HG02763 (cell line): ENCODE results near the gene MALL.
"Not testable (repeated sequence)": the region's sequence is repeated elsewhere in the genome, so short reads cannot be mapped to it uniquely, and the experiment has no call there.

Experiments used
- ATAC-seq: cut with Tn5 transposase; IDR thresholded peaks from one replicate; pipeline ENCODE4 v1.9.1; 2021; ENCODE audit warnings: mild to moderate bottlenecking, moderate library complexity; ENCODE audit not compliant: unreplicated experiment

The MALL gene

GRCh38 chr2:110121052-110121334 is 5.4 kb upstream of the MALL start:
- ATAC-seq = no peak

DNA sequence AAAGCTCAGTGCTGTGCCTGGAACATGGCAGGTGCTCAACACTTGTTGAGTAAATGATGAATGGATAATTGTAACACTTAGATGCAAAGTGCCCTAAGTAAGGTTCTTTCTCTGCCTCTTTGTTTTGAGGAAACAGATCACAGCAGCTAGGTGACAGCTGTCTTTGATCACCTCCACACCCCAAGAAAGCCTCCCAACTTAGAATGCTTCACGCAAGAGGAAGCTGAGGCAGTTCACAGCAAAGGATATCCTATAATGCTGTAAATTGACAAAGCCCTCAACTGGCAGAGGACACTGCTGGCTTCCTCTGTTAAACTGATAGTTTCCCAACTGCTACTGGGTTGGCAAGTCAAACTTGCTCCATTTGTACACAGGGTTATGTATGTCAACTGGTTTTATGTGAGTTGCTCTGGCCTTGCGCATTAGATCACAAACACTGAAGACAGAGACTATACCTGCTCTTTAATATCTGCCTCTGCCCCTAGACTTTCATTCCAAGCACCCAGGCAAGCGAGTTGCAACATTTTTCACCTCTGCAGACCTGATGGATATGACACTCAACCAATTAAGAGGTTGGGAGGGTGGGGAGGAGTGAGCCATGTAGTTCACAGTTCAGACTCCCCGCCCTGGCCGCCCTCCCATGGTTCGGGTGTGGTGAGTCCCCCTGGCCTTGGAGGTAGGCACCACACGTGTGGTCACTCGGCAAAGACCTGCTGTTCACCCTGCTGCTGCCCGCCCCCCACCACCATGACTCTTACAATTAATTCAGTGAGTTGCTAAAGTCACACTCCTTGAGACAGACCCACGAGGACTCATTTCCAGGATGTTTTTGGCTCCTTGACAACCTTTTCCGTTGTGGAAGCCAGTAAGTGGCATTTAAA is 4.8 kb upstream of the MALL start:
- no peak for ATAC-seq

GRCh38 chr2:110116033-110116710 is 550 bp upstream of the MALL start:
- no peak for ATAC-seq

GRCh38 chr2:110114831-110115255 is 779 bp downstream of the MALL start:
- no peak for ATAC-seq

DNA sequence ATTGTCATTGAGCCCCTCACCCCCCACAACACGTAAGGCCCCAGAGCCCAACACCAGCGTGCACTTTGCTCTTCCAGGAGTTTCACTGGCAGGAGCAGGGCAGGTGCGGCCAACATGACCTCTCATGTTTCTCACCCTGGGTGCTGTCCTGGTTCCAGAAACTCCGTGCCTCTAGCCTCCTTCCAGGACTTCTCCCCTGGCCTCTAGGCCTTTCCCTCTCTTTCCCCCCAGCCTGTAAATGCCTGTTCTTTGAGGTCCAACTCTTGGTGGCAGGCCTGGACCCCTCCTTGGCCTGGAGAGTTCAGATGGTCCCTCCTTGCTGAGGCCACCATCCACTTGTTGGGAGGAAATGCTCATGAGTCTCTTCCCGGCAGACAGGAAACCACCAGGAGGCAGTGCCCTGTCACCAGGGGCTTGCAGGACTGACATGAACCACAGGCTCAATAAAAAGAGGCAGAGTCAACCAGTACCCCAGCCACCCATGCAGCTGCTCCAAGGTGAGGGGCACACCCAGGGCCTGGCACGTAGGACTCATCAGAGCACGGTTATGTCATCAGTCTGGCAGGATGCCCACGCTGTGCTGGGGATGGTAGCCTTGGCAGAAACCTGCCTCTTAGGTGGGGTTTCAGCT is 1.5 kb downstream of the MALL start:
- no peak for ATAC-seq

- ATAC-seq = not testable (repeated sequence)
These were observed 7.3 kb downstream of the MALL start for GRCh38 chr2:110108291-110108690.

GRCh38 chr2:110107092-110108079 is 8.2 kb downstream of the MALL start:
- ATAC-seq = no peak

- ATAC-seq = no peak
These were observed 9.0 kb downstream of the MALL start for GRCh38 chr2:110106642-110107041.

- ATAC-seq = no peak
These were observed 9.8 kb downstream of the MALL start for GRCh38 chr2:110105608-110106467.

GRCh38 chr2:110105183-110105582 is 10.4 kb downstream of the MALL start:
- ATAC-seq = no peak

DNA sequence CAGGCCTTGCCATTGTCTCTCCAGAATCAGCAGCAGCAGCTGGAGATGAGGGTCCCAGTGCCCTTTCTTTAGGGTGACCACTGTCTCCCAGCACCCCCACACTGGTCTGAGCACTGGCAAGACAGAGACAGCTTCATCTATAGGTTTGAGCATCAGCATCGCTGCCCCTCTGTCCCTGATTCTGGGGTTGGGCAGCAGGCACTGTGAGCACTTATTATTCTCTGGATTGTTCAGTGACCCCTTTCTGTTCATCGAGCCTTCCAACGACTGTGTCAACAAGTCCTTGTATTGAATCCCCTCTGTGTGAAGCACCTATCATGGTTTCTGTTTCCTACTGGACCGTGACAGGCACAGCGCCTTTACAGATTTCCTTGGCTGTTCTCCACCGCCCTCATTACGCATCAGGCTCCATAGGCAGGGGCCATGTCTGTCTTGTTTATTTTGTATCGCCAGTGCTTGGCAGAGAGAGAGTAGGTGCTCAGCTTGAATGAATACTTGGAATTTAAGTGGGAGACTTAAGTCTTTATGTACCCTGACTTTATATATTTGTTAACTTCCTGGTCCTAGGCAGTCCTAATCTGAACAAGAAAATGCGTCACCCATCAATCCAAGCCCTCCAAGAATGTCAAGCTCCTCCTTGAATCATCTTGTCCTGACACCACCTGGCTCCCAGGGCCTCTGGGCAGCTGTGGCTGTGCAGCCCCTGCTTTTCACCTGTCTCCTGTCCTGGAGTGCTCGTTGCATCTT is 11.4 kb downstream of the MALL start:
- no peak for ATAC-seq

GRCh38 chr2:110103061-110103961 is 12.3 kb downstream of the MALL start:
- no peak for ATAC-seq

DNA sequence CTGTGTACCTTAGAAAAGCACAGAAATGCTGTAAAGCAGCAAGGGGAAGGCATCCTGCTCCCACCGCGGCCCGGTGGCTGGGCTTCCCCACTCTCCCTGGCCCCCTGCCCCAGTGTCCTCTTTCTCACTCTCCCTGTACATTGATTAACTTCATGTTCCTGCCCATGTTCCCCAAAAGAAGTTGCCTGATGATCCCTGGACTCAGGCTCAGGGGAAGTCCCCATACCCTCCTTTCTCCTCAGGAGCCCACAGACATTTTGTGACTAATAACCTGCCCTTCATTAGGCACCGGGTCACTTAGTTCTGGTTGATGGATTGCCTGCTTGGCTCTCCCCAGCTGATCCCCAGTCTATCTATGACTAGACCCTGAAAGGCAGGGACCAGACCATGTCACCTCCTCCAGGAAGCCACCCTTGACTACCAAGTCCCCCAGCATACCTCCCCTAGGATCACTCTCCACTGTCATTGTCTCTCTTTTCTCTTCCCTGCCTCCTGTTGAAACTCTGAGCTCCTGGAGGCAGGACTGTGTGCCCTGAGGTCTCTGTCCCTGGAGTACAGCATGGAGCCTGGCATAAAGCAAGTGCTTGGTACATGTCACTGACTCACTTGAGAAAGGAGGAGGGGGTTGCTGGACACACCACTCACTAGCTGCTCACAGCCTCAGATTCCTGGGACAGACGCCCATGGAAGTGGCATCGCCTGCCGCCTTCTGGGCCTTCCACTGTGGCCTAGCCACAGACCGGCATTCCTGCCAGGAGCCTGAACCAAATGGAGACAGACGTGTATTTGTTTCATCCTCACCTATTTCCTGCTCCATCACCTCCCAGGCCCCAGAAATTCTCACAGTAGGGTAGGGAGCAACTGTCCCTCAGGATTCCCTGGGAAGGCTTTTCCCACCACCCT is 13.5 kb downstream of the MALL start:
- ATAC-seq = no peak

DNA sequence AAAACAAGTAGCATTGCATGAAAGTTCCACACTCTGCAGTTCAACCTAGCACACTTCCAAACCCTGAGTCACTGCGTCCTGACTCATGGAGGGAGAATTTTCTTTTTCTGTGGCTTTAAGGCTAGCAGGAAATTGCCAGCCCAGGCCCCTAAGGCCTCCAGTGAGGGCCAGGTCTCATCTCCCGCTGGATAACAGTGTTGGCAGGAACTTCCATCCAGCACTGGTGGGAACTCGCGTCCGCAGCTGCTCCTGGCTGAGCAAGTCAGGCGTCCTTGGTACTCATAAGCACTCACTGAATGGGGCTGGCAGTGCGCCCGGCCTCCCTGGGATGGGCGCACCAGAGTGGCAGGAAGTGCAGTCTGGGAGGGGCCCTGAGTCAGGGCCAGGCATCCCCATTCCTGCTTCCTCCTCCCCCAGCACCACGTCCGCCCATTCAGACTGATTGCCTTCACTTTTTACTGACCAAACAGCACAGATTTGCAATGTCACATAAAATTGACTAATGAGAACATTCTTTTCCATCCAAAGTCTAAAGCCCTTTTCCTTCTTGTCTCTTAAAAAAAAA is 14.3 kb downstream of the MALL start:
- ATAC-seq = no peak

GRCh38 chr2:110100880-110101279 is 14.7 kb downstream of the MALL start:
- ATAC-seq = not testable (repeated sequence)

- ATAC-seq = no peak
These were observed 15.1 kb downstream of the MALL start for GRCh38 chr2:110100480-110100879.
